ENCODE results near the gene SRCIN1. TPM values are rescaled to one million over a fixed set of nuclear protein-coding genes. Genes with fewer than 3 reads are reported as not detected.

Gene SRCIN1
- total RNA-seq, 1 experiment from 2014 or later: 25.8 TPM

- BruUV-seq (replicated peaks): no TSS peak
- no peak for DNase-seq
- no peak for TF ChIP-seq CTCF (IDR thresholded peaks at IDR 0.05; ENCODE audit: insufficient read depth in 1 of 2, low read depth in 1 of 2, low read length in 1 of 2, severe bottlenecking in 1 of 2, unreplicated experiment in 1 of 2)
- no peaks in the 10 kb centered on the region for H3K9me3 Mint-ChIP-seq (ENCODE audit: unreplicated experiment)
- ChIA-PET CTCF (interaction anchor here (0.6 to 1.0 kb wide), 4 partner anchors 31 to 426 kb away, joined by 3 to 4 read pairs (median 3); no protein-coding TSS in a partner anchor), POLR2A (interaction anchor here (0.9 kb wide), 1 partner anchor 119 kb away, joined by 8 read pairs; no protein-coding TSS in a partner anchor)
- no peaks in the 10 kb centered on the region for H3K27me3 Mint-ChIP-seq (ENCODE audit: insufficient read depth, unreplicated experiment)
- Histone ChIP-seq H3K9me3 (no peaks in the 10 kb centered on the region), H3K27me3 (replicated peaks; ENCODE audit: control insufficient read depth, insufficient read depth, low read length) (no peaks in the 10 kb centered on the region), H3K4me1 (no peaks in the 10 kb centered on the region), H3K36me3 (ENCODE audit: control insufficient read depth, insufficient read depth, low read length) (no peaks in the 10 kb centered on the region), H3K4me3 (ENCODE audit: low read depth, low read length) (no peak overlapping the region)
- no peaks in the 10 kb centered on the region for H3K4me1 Mint-ChIP-seq (ENCODE audit: low read depth, unreplicated experiment)
- no peak overlapping the region for H3K4me3 Mint-ChIP-seq (ENCODE audit: unreplicated experiment)
- no peak overlapping the region for H3K27ac Mint-ChIP-seq (ENCODE audit: unreplicated experiment)
- H3K36me3 Mint-ChIP-seq (ENCODE audit: insufficient read depth, unreplicated experiment): no peaks in the 10 kb centered on the region
- intact Hi-C loops (cut with micrococcal nuclease; ENCODE audit: unreplicated experiment): no loop called here
Observed at GRCh38 chr17:38637951-38638350, 32.2 kb upstream of the SRCIN1 start.

- H3K9me3 ChIP-seq: no peaks in the 10 kb centered on the region
- BruUV-seq (replicated peaks): no TSS peak
- no peaks in the 10 kb centered on the region for H3K27me3 ChIP-seq (replicated peaks; ENCODE audit: control insufficient read depth, insufficient read depth, low read length)
- CTCF ChIA-PET: no interaction called here
- Mint-ChIP-seq H3K9me3 (ENCODE audit: unreplicated experiment) (no peaks in the 10 kb centered on the region), H3K27ac (ENCODE audit: unreplicated experiment) (no peak overlapping the region), H3K27me3 (ENCODE audit: insufficient read depth, unreplicated experiment) (no peaks in the 10 kb centered on the region), H3K4me1 (ENCODE audit: low read depth, unreplicated experiment) (no peaks in the 10 kb centered on the region), H3K36me3 (ENCODE audit: insufficient read depth, unreplicated experiment) (no peaks in the 10 kb centered on the region), H3K4me3 (ENCODE audit: unreplicated experiment) (no peak overlapping the region)
- no peaks in the 10 kb centered on the region for H3K36me3 ChIP-seq (ENCODE audit: control insufficient read depth, insufficient read depth, low read length)
- DNase-seq: no peak
- POLR2A ChIA-PET: no interaction called here
- H3K4me3 ChIP-seq (ENCODE audit: low read depth, low read length): no peak overlapping the region
- no peaks in the 10 kb centered on the region for H3K4me1 ChIP-seq
- intact Hi-C loops (cut with micrococcal nuclease; ENCODE audit: unreplicated experiment): no loop called here
- TF ChIP-seq CTCF (IDR thresholded peaks at IDR 0.05; ENCODE audit: insufficient read depth in 1 of 2, low read depth in 1 of 2, low read length in 1 of 2, severe bottlenecking in 1 of 2, unreplicated experiment in 1 of 2): no peak
Observed at GRCh38 chr17:38636054-38636453, 30.3 kb upstream of the SRCIN1 start.

GRCh38 chr17:38632334-38632733 lies 26.6 kb upstream of the SRCIN1 start:
- H3K36me3 ChIP-seq (ENCODE audit: control insufficient read depth, insufficient read depth, low read length): no peaks in the 10 kb centered on the region
- no peaks in the 10 kb centered on the region for H3K27me3 Mint-ChIP-seq (ENCODE audit: insufficient read depth, unreplicated experiment)
- no peak overlapping the region for H3K4me3 ChIP-seq (ENCODE audit: low read depth, low read length)
- H3K9me3 ChIP-seq: no peaks in the 10 kb centered on the region
- ChIA-PET CTCF (no interaction called here), POLR2A (no interaction called here)
- no peaks in the 10 kb centered on the region for H3K4me1 ChIP-seq
- no peaks in the 10 kb centered on the region for H3K27me3 ChIP-seq (replicated peaks; ENCODE audit: control insufficient read depth, insufficient read depth, low read length)
- peaks cover 10% of the 10 kb centered on the region for H3K9me3 Mint-ChIP-seq (ENCODE audit: unreplicated experiment)
- BruUV-seq (replicated peaks): no TSS peak
- H3K36me3 Mint-ChIP-seq (ENCODE audit: insufficient read depth, unreplicated experiment): peaks cover 6% of the 10 kb centered on the region
- no peak overlapping the region for H3K27ac Mint-ChIP-seq (ENCODE audit: unreplicated experiment)
- intact Hi-C loops (cut with micrococcal nuclease; ENCODE audit: unreplicated experiment): no loop called here
- H3K4me3 Mint-ChIP-seq (ENCODE audit: unreplicated experiment): no peak overlapping the region
- no peak for DNase-seq
- peaks cover 9% of the 10 kb centered on the region for H3K4me1 Mint-ChIP-seq (ENCODE audit: low read depth, unreplicated experiment)
- TF ChIP-seq CTCF (IDR thresholded peaks at IDR 0.05; ENCODE audit: insufficient read depth in 1 of 2, low read depth in 1 of 2, low read length in 1 of 2, severe bottlenecking in 1 of 2, unreplicated experiment in 1 of 2): no peak
